HCT116 (cell line): ENCODE measurements around the gene PCNT.

Experiments used
- CEBPB ChIP-seq: IDR thresholded peaks from 2 replicates; pipeline ENCODE4 v1.6.1; 2012; ENCODE audit warnings: low read depth
- EGR1 ChIP-seq: IDR thresholded peaks from 2 replicates; pipeline ENCODE4 v1.6.1; 2012; ENCODE audit warnings: low read depth
- EZH2phosphoT487 ChIP-seq: fragments of 200-600 bp; IDR thresholded peaks from 2 replicates; pipeline ENCODE4 v1.6.1; 2018; ENCODE audit warnings: antibody characterized with exemption, borderline replicate concordance
- POLR2A ChIP-seq: IDR thresholded peaks from 2 replicates; pipeline ENCODE4 v1.7.0; 2011; ENCODE audit warnings: borderline replicate concordance; ENCODE audit not compliant: insufficient read depth, insufficient read length; ENCODE audit errors: extremely low read depth
- POLR2AphosphoS5 ChIP-seq: IDR thresholded peaks from 2 replicates; pipeline ENCODE4 v1.6.1; 2011; ENCODE audit warnings: mild to moderate bottlenecking, low read depth, low read length, moderate library complexity
- TF ChIP-seq, protein P1 (sequence below), 3 experiments: fragments of 200-600 bp in 1 of 3; sonication (generic) in 1 of 3; IDR thresholded peaks in 2 of 3; conservative IDR thresholded peaks in 1 of 3; 2 replicates each; pipeline ENCODE4 v1.5.1; 2012 to 2017; ENCODE audit warnings: low read depth in 2 of 3, low read length in 2 of 3, antibody characterized with exemption in 1 of 3, borderline replicate concordance in 1 of 3, control low read depth in 1 of 3, mild to moderate bottlenecking in 1 of 3, mixed read lengths in 1 of 3, mixed run types in 1 of 3, moderate library complexity in 1 of 3; ENCODE audit not compliant: insufficient read depth in 1 of 3

DNA sequence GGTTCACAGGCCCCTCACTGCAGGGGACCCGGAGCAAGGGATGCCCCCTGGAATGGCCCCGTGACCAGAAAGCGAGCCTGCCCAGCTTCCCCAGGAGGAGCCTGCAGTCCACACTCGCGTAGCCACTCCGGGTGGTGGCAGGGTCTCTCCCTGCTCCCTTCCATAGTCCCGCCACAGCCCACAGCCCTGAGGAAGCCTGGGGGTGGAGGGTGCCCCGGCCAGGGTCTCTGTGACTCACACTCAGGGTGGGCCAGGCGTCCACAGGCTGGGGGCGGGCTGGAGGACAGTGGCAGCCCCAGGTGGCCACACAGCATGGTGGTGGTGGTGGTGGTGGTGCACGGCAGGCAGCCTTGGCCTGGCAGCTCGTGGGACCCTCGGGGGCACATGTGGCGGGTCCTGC, 22.2 kb upstream of the PCNT start:
- TF ChIP-seq EZH2phosphoT487 = no peak
- no peak for TF ChIP-seq CEBPB
- no peak for TF ChIP-seq POLR2A
- TF ChIP-seq, protein P1, sequence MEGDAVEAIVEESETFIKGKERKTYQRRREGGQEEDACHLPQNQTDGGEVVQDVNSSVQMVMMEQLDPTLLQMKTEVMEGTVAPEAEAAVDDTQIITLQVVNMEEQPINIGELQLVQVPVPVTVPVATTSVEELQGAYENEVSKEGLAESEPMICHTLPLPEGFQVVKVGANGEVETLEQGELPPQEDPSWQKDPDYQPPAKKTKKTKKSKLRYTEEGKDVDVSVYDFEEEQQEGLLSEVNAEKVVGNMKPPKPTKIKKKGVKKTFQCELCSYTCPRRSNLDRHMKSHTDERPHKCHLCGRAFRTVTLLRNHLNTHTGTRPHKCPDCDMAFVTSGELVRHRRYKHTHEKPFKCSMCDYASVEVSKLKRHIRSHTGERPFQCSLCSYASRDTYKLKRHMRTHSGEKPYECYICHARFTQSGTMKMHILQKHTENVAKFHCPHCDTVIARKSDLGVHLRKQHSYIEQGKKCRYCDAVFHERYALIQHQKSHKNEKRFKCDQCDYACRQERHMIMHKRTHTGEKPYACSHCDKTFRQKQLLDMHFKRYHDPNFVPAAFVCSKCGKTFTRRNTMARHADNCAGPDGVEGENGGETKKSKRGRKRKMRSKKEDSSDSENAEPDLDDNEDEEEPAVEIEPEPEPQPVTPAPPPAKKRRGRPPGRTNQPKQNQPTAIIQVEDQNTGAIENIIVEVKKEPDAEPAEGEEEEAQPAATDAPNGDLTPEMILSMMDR (IDR thresholded peaks at IDR 0.05 in 2 of 3, conservative IDR thresholded peaks at IDR 0.05 in 1 of 3; ENCODE audit: borderline replicate concordance in 1 of 3, insufficient read depth in 1 of 3, low read depth in 2 of 3, low read length in 2 of 3) = no peak
- no peak for TF ChIP-seq EGR1
- no peak for TF ChIP-seq POLR2AphosphoS5
